Measurements from ENCODE around the gene DSCAM. TPM values are rescaled to one million over a fixed set of nuclear protein-coding genes. Genes with fewer than 3 reads are reported as not detected.

Gene DSCAM
- total RNA-seq (2022; extraction: Qiagen RNA extraction; ENCODE audit: low read depth), result not detected in 5 replicates

GRCh38 chr21:40846587-40847411 lies at the start of gene DSCAM:
DSCAM (minus strand) TSS chr21:40847158; CDS start chr21:40846661, 497 bp downstream.

All from A549 treated with DMSO at 1 μM for 4 hours (cell line).